ENCODE measurements around the gene PAQR5. TPM values are rescaled to one million over a fixed set of nuclear protein-coding genes. Genes with fewer than 3 reads are reported as not detected.
"Not testable (repeated sequence)": the region's sequence is repeated elsewhere in the genome, so short reads cannot be mapped to it uniquely, and the experiment has no call there.

Gene PAQR5
- total and polyA plus RNA-seq, 7 donors = 0.36 to 19.7 (median 10.2) TPM; not detected in 2

- Histone ChIP-seq H3K9me3 (no peaks in the 10 kb centered on the region), H3K36me3 (no peaks in the 10 kb centered on the region), H3K27ac (no peak overlapping the region), H3K4me3 (no peak overlapping the region), H3K4me1 (no peaks in the 10 kb centered on the region), H3K27me3 (no peaks in the 10 kb centered on the region)
- intact Hi-C loops (cut with DNase I) = no loop called here
- WGBS, 2 donors = 87 to 93% methylated on average over 7 of the region's 7 CpGs
- TF ChIP-seq POLR2A (IDR thresholded peaks at IDR 0.05) (no peak), EP300 (IDR thresholded peaks at IDR 0.05) (no peak), CTCF (IDR thresholded peaks at IDR 0.05) (no peak), POLR2AphosphoS5 (IDR thresholded peaks at IDR 0.05) (no peak)
- no peak for DNase-seq
Measured at GRCh38 chr15:69288011-69288410, 10.7 kb upstream of the PAQR5 start.

- TF ChIP-seq POLR2A (IDR thresholded peaks at IDR 0.05) (no peak), CTCF (IDR thresholded peaks at IDR 0.05) (no peak), POLR2AphosphoS5 (IDR thresholded peaks at IDR 0.05) (no peak), EP300 (IDR thresholded peaks at IDR 0.05) (no peak)
- H3K36me3 ChIP-seq = no peaks in the 10 kb centered on the region
- no peaks in the 10 kb centered on the region for H3K4me1 ChIP-seq
- no peak for DNase-seq
- no peaks in the 10 kb centered on the region for H3K9me3 ChIP-seq
- H3K27ac ChIP-seq = no peak overlapping the region
- intact Hi-C loops (cut with DNase I) = no loop called here
- H3K4me3 ChIP-seq = no peak overlapping the region
- 83 to 87% methylated on average over 11 of the region's 11 CpGs for WGBS, 2 donors
- no peaks in the 10 kb centered on the region for H3K27me3 ChIP-seq
Measured at GRCh38 chr15:69288531-69289341, 10.0 kb upstream of the PAQR5 start.

DNA sequence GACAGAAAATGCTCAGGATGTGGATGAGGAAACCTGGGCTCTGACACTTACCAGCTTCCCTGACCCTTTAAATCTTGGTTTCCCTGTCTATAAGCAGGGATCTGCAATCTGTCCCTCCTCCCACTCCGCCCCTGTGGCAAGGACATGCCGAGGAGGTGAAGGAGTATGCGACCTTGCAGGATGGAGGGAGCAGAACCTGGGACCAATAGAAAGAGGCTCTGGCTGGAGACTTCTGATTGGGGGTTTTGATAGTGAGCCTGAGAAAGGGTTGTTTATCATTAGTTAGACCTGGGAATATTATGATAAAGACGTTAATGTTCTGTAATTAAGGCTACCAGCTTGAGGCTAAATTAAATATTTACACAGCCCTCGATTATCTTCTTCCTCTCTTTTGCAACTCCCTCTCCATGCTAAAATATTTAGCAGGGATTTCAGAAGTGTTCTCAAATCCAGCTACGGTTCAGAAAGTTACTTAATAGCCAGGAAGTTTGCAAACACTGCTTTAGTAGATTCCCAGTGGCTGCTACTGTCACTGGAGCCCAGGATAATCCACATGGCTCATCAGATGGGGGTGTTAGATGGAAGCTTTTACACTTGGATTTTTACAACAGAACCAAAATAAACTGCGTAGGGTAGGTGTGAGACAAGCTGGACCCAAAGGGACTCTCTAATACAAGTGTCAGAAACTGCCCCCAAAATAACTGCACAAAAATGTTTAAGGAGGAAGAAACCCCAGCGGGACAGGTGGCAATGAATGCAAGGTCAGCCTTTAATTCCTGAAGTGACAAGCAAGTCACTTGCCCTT, 9.2 kb upstream of the PAQR5 start:
- no peaks in the 10 kb centered on the region for H3K27me3 ChIP-seq
- no peak for TF ChIP-seq EP300 (IDR thresholded peaks at IDR 0.05)
- TF ChIP-seq POLR2A (IDR thresholded peaks at IDR 0.05) = no peak
- no peak for TF ChIP-seq CTCF (IDR thresholded peaks at IDR 0.05)
- no peak for TF ChIP-seq POLR2AphosphoS5 (IDR thresholded peaks at IDR 0.05)
- no peaks in the 10 kb centered on the region for H3K4me1 ChIP-seq
- no peak for DNase-seq
- H3K4me3 ChIP-seq = no peak overlapping the region
- H3K27ac ChIP-seq = no peak overlapping the region
- intact Hi-C loops (cut with DNase I) = no loop called here
- no peaks in the 10 kb centered on the region for H3K36me3 ChIP-seq
- 18 to 54% methylated on average over 8 of the region's 8 CpGs for WGBS, 2 donors
- H3K9me3 ChIP-seq = no peaks in the 10 kb centered on the region

- Histone ChIP-seq H3K4me3 (no peak overlapping the region), H3K27me3 (no peaks in the 10 kb centered on the region), H3K9me3 (no peaks in the 10 kb centered on the region), H3K36me3 (no peaks in the 10 kb centered on the region), H3K27ac (peak overlapping the region in 1 of 4 donors; percentile 20), H3K4me1 (no peaks in the 10 kb centered on the region)
- DNase-seq = no peak
- TF ChIP-seq POLR2A (IDR thresholded peaks at IDR 0.05) (no peak), POLR2AphosphoS5 (IDR thresholded peaks at IDR 0.05) (no peak), EP300 (IDR thresholded peaks at IDR 0.05) (no peak), CTCF (IDR thresholded peaks at IDR 0.05) (no peak)
- intact Hi-C loops (cut with DNase I) = no loop called here
- 55 to 71% methylated on average over 7 of the region's 7 CpGs for WGBS, 2 donors
Measured at GRCh38 chr15:69290346-69291164, 8.2 kb upstream of the PAQR5 start.

GRCh38 chr15:69291651-69292050, 7.1 kb upstream of the PAQR5 start:
- H3K36me3 ChIP-seq; H3K4me1 ChIP-seq; intact Hi-C loops (cut with DNase I); H3K9me3 ChIP-seq; DNase-seq; H3K27me3 ChIP-seq; H3K27ac ChIP-seq; H3K4me3 ChIP-seq: not testable (repeated sequence)
- 93% methylated on average over 10 of the region's 10 CpGs for WGBS, 2 donors

Measured in sigmoid colon (tissue), 7 donors.